SK-N-SH (cell line): Measurements from ENCODE around the gene TSHZ2. TPM values are rescaled to one million over a fixed set of nuclear protein-coding genes. Genes with fewer than 3 reads are reported as not detected.

ENCODE experiments used
- CTCF ChIA-PET: fragments of 300-600, 350-600 bp; formaldehyde crosslinking; extraction: SDS; loops from one replicate; lab custom pipeline; 2021; lab: Yijun Ruan, JAX
- POLR2A ChIA-PET: fragments of 350-600 bp; sonication (Branson Sonifier 250); formaldehyde crosslinking; extraction: SDS; loops from one replicate; lab custom pipeline; 2020; ENCODE audit warnings: antibody characterized with exemption, inconsistent platforms; lab: Yijun Ruan, JAX
- DNase-seq: peaks from one replicate; pipeline ENCODE4 v3.0.0; 2012
- H2AFZ ChIP-seq: fragments of 200-600 bp; sonication (generic); 2 replicates; pipeline ENCODE4 v1.8.1; 2016; ENCODE audit warnings: antibody characterized with exemption, mild to moderate bottlenecking, low read depth
- H3F3A ChIP-seq: fragments of 200-600 bp; sonication (generic); replicated peaks from 2 replicates; pipeline ENCODE3; 2016; ENCODE audit warnings: antibody characterized with exemption, mild to moderate bottlenecking; ENCODE audit not compliant: insufficient read depth
- H3K27ac ChIP-seq, 2 experiments: fragments of 200-500 bp in 1 of 2; fragments of 200-600 bp in 1 of 2; sonication (Bioruptor generic) in 1 of 2; sonication (generic), shearing (Covaris generic) in 1 of 2; 2 replicates each; pipeline versions ENCODE4 v1.5.1 to v1.6.1; 2014 to 2016; ENCODE audit warnings: low read depth in 2 of 2, inconsistent platforms in 1 of 2, low read length in 1 of 2, mild to moderate bottlenecking in 1 of 2, mixed read lengths in 1 of 2
- H3K27me3 ChIP-seq: fragments of 200-600 bp; sonication (generic), shearing (Covaris generic); 2 replicates; pipeline ENCODE4 v1.6.1; 2016; ENCODE audit warnings: mixed run types; ENCODE audit not compliant: insufficient read depth
- H3K36me3 ChIP-seq, 2 experiments: fragments of 200-500 bp in 1 of 2; fragments of 200-600 bp in 1 of 2; sonication (Bioruptor generic) in 1 of 2; sonication (generic) in 1 of 2; replicated peaks in 1 of 2; 2 replicates each; pipeline versions ENCODE3 to v1.5.1; 2014 to 2016; ENCODE audit warnings: low read length in 1 of 2, mild to moderate bottlenecking in 1 of 2; ENCODE audit not compliant: insufficient read depth in 2 of 2, control insufficient read depth in 1 of 2
- H3K4me1 ChIP-seq, 2 experiments: fragments of 200-500 bp in 1 of 2; fragments of 200-600 bp in 1 of 2; sonication (Bioruptor generic) in 1 of 2; sonication (generic), shearing (Covaris generic) in 1 of 2; 2 replicates each; pipeline versions ENCODE4 v1.5.1 to v1.6.1; 2014 to 2016; ENCODE audit warnings: low read depth in 1 of 2, low read length in 1 of 2, mixed run types in 1 of 2; ENCODE audit not compliant: insufficient read depth in 2 of 2, control insufficient read depth in 1 of 2
- H3K4me2 ChIP-seq: fragments of 200-600 bp; sonication (generic), shearing (Covaris generic); 2 replicates; pipeline ENCODE4 v1.6.1; 2017; ENCODE audit warnings: mixed run types
- H3K4me3 ChIP-seq, 2 experiments: fragments of 200-500 bp in 1 of 2; fragments of 200-600 bp in 1 of 2; sonication (Bioruptor generic) in 1 of 2; sonication (generic), shearing (Covaris generic) in 1 of 2; 2 replicates each; pipeline versions ENCODE4 v1.5.1 to v1.8.1; 2014 to 2016; ENCODE audit warnings: low read depth in 2 of 2, inconsistent platforms in 1 of 2, low read length in 1 of 2, mild to moderate bottlenecking in 1 of 2, mixed read lengths in 1 of 2, moderate library complexity in 1 of 2
- H3K79me2 ChIP-seq: fragments of 200-600 bp; sonication (generic); 2 replicates; pipeline ENCODE4 v1.8.1; 2017; ENCODE audit warnings: mild to moderate bottlenecking; ENCODE audit not compliant: insufficient read depth
- H3K9ac ChIP-seq: fragments of 200-600 bp; sonication (generic); 2 replicates; pipeline ENCODE4 v1.6.1; 2017; ENCODE audit warnings: mixed run types
- H3K9me2 ChIP-seq: fragments of 200-600 bp; sonication (generic); 2 replicates; pipeline ENCODE4 v1.6.1; 2017; ENCODE audit warnings: mixed run types
- H3K9me3 ChIP-seq: fragments of 200-600 bp; sonication (generic); 2 replicates; pipeline ENCODE4 v1.6.1; 2017; ENCODE audit warnings: mixed run types, mild to moderate bottlenecking, moderate library complexity
- H4K20me1 ChIP-seq: fragments of 200-600 bp; sonication (generic); 2 replicates; pipeline ENCODE4 v1.6.1; 2017; ENCODE audit warnings: mild to moderate bottlenecking, mixed run types; ENCODE audit not compliant: insufficient read depth
- CHD2 ChIP-seq: fragments of 150-350 bp; IDR thresholded peaks from 2 replicates; pipeline ENCODE4 v1.6.1; 2018; ENCODE audit warnings: low read length; ENCODE audit not compliant: partially characterized antibody
- FOSL2 ChIP-seq: IDR thresholded peaks from 2 replicates; pipeline ENCODE4 v1.4.0; 2012; ENCODE audit warnings: low read depth, mild to moderate bottlenecking, moderate library complexity, borderline replicate concordance
- FOXM1 ChIP-seq: IDR thresholded peaks from 2 replicates; pipeline ENCODE4 v1.4.0; 2012; ENCODE audit warnings: low read depth, mild to moderate bottlenecking
- GATA2 ChIP-seq: sonication (generic); formaldehyde crosslinking; IDR thresholded peaks from 2 replicates; pipeline ENCODE4 v1.5.0; 2020; ENCODE audit warnings: mild to moderate bottlenecking, missing genetic modification reagents
- JUND ChIP-seq: IDR thresholded peaks from 2 replicates; pipeline ENCODE4 v1.4.0; 2012
- MAX ChIP-seq: IDR thresholded peaks from 2 replicates; pipeline ENCODE4 v1.4.0; 2012; ENCODE audit warnings: low read depth
- MEF2A ChIP-seq: IDR thresholded peaks from 2 replicates; pipeline ENCODE4 v1.4.0; 2012; ENCODE audit warnings: low read depth, borderline replicate concordance
- MXI1 ChIP-seq: IDR thresholded peaks from 2 replicates; pipeline ENCODE4 v1.6.1; 2012; ENCODE audit warnings: mild to moderate bottlenecking, low read depth, low read length, improper control_type of control experiment
- NRF1 ChIP-seq: IDR thresholded peaks from 2 replicates; pipeline ENCODE4 v1.6.1; 2012; ENCODE audit warnings: low read depth, mild to moderate bottlenecking, low read length
- PBX3 ChIP-seq: IDR thresholded peaks from 2 replicates; pipeline ENCODE4; 2012
- RCOR1 ChIP-seq: fragments of 150-350 bp; IDR thresholded peaks from 2 replicates; pipeline ENCODE4 v1.6.1; 2017; ENCODE audit warnings: antibody characterized with exemption, low read length
- REST ChIP-seq: IDR thresholded peaks from 2 replicates; pipeline ENCODE4 v1.6.1; 2012; ENCODE audit warnings: mild to moderate bottlenecking, low read depth, low read length, moderate library complexity
- RXRA ChIP-seq: IDR thresholded peaks from 2 replicates; pipeline ENCODE4 v1.4.0; 2012; ENCODE audit warnings: low read depth, mild to moderate bottlenecking, borderline replicate concordance
- SIN3A ChIP-seq: IDR thresholded peaks from 2 replicates; pipeline ENCODE4 v1.6.1; 2012; ENCODE audit warnings: low read depth, mild to moderate bottlenecking, low read length, moderate library complexity, borderline replicate concordance
- USF2 ChIP-seq: fragments of 150-350 bp; IDR thresholded peaks from 2 replicates; pipeline ENCODE4 v1.6.1; 2017; ENCODE audit warnings: antibody characterized with exemption, low read length, low read depth, borderline replicate concordance
- ZBTB33 ChIP-seq: IDR thresholded peaks from 2 replicates; pipeline ENCODE4 v1.4.0; 2012; ENCODE audit warnings: low read depth, borderline replicate concordance
- WGBS: methylation state at CpG from one replicate; pipeline ENCODE4 v1.1.6; 2017; ENCODE audit warnings: low lambda C conversion rate; 5-methylcytosine and 5-hydroxymethylcytosine counted together
- polyA plus RNA-seq, 3 experiments: library from polyadenylated mRNA; depleted of rRNA; stranded (reverse); fragments of >200 nt; gene quantifications; 2 replicates each; pipeline ENCODE4 v1.2.3, GENCODE V29; 2012

Gene TSHZ2
- polyA plus RNA-seq, 1 of the 3 experiments (the other 2 are of a cell fraction): 0.13 TPM

GRCh38 chr20:53034899-53035298 lies 62.7 kb downstream of the TSHZ2 start:
- WGBS: 52% methylated on average over 3 of the region's 3 CpGs

GRCh38 chr20:53036992-53037391 lies 64.8 kb downstream of the TSHZ2 start:
- Histone ChIP-seq H3K79me2 (no peaks in the 10 kb centered on the region), H4K20me1 (no peaks in the 10 kb centered on the region), H3K27me3 (no peaks in the 10 kb centered on the region), H3K4me1 (peaks cover 0 to 3% of the 10 kb centered on the region in 2 experiments; a peak in 2 of 4 replicates), H3K4me3 (no peak overlapping the region), H3K4me2 (no peak overlapping the region), H3K36me3 (no peaks in the 10 kb centered on the region), H3K27ac (no peak overlapping the region), H2AFZ (no peak overlapping the region), H3K9ac (no peak overlapping the region), H3K9me2 (no peaks in the 10 kb centered on the region), H3K9me3 (no peaks in the 10 kb centered on the region), H3F3A (no peaks in the 10 kb centered on the region)
- ChIA-PET POLR2A (no interaction called here), CTCF (no interaction called here)
- 65% methylated on average over 8 of the region's 8 CpGs for WGBS
- no peak for TF ChIP-seq FOXM1
- DNase-seq: no peak

More at GRCh38 chr20:53034899-53035298, 62.7 kb downstream of the TSHZ2 start:
- H3K4me1 ChIP-seq: no peaks in the 10 kb centered on the region; a peak in 1 of 4 replicates
- no peak overlapping the region for H3K4me2 ChIP-seq
- TF ChIP-seq RCOR1 (no peak), ZBTB33 (no peak), SIN3A (no peak), JUND (no peak), MXI1 (no peak), USF2 (no peak), NRF1 (no peak)
- no peak overlapping the region for H3K4me3 ChIP-seq
- H3K36me3 ChIP-seq: no peaks in the 10 kb centered on the region
- H3K9me2 ChIP-seq: no peaks in the 10 kb centered on the region
- H4K20me1 ChIP-seq: no peaks in the 10 kb centered on the region
- POLR2A ChIA-PET: no interaction called here
- DNase-seq: no peak
- no peaks in the 10 kb centered on the region for H3K27me3 ChIP-seq
- no peaks in the 10 kb centered on the region for H3K79me2 ChIP-seq
- no peak overlapping the region for H3K27ac ChIP-seq
- no peak overlapping the region for H3K9ac ChIP-seq
- H3K9me3 ChIP-seq: no peaks in the 10 kb centered on the region
- H2AFZ ChIP-seq: no peak overlapping the region
- H3F3A ChIP-seq: no peaks in the 10 kb centered on the region
- CTCF ChIA-PET: no interaction called here

GRCh38 chr20:53037621-53038020 lies 65.5 kb downstream of the TSHZ2 start:
- no peak overlapping the region for H2AFZ ChIP-seq
- 72% methylated on average over 8 of the region's 10 CpGs for WGBS
- H3K79me2 ChIP-seq: no peaks in the 10 kb centered on the region
- no peaks in the 10 kb centered on the region for H3F3A ChIP-seq
- H3K4me3 ChIP-seq: no peak overlapping the region
- H3K9me2 ChIP-seq: no peaks in the 10 kb centered on the region
- H3K4me2 ChIP-seq: no peak overlapping the region
- H3K9me3 ChIP-seq: no peaks in the 10 kb centered on the region
- ChIA-PET CTCF (no interaction called here), POLR2A (no interaction called here)
- no peaks in the 10 kb centered on the region for H3K36me3 ChIP-seq
- no peak for DNase-seq
- H3K27ac ChIP-seq: no peak overlapping the region
- no peaks in the 10 kb centered on the region for H4K20me1 ChIP-seq
- no peaks in the 10 kb centered on the region for H3K27me3 ChIP-seq
- H3K9ac ChIP-seq: no peak overlapping the region
- peaks cover 0 to 3% of the 10 kb centered on the region in 2 experiments; a peak in 2 of 4 replicates for H3K4me1 ChIP-seq
- TF ChIP-seq RXRA: no peak
- TF ChIP-seq REST: no peak
- no peak for TF ChIP-seq FOSL2
- no peak for TF ChIP-seq PBX3
- TF ChIP-seq CHD2: no peak
- no peak for TF ChIP-seq MEF2A
- TF ChIP-seq MAX: no peak
- TF ChIP-seq GATA2 (CRISPR knock-in tag): no peak
